Kidney (tissue), 14 donors: ENCODE data around the gene RNF180. TPM values are rescaled to one million over a fixed set of nuclear protein-coding genes. Genes with fewer than 3 reads are reported as not detected.

Experiments used
- DNase-seq, 5 donors: peaks; one replicate each; pipeline ENCODE4 v3.0.0-alpha.2; 2013 to 2020
- FAIRE-seq: peaks from 2 replicates; lab custom pipeline; 2012; peaks lifted over from hg19 to GRCh38; lab: Jason Lieb, UNC
- H3K27ac ChIP-seq, 2 donors: one replicate each; pipeline ENCODE4 v1.7.0; 2013; ENCODE audit warnings: low read depth in 2 of 2, low read length in 2 of 2, inconsistent platforms in 1 of 2
- H3K27me3 ChIP-seq: one replicate; pipeline ENCODE4 v1.7.1; 2013; ENCODE audit warnings: low read length, inconsistent platforms; ENCODE audit not compliant: control insufficient read depth, insufficient read depth
- H3K36me3 ChIP-seq, 3 donors: one replicate each; pipeline versions ENCODE4 v1.7.0 to v1.7.1; 2013; ENCODE audit warnings: low read length in 3 of 3, control low read depth in 1 of 3, inconsistent platforms in 1 of 3; ENCODE audit not compliant: insufficient read depth in 3 of 3, control insufficient read depth in 2 of 3
- H3K4me1 ChIP-seq, 3 donors: one replicate each; pipeline versions ENCODE4 v1.7.0 to v1.7.1; 2013; ENCODE audit warnings: low read length in 3 of 3, inconsistent platforms in 1 of 3, low read depth in 1 of 3; ENCODE audit not compliant: control insufficient read depth in 2 of 3, insufficient read depth in 2 of 3
- H3K4me3 ChIP-seq, 3 donors: one replicate each; pipeline versions ENCODE4 v1.7.0 to v1.8.1; 2013; ENCODE audit warnings: low read length in 3 of 3, control low read depth in 1 of 3, inconsistent platforms in 1 of 3
- H3K9ac ChIP-seq, 3 donors: one replicate each; pipeline versions ENCODE4 v1.7.0 to v1.7.1; 2013; ENCODE audit warnings: low read length in 3 of 3, control low read depth in 1 of 3, inconsistent platforms in 1 of 3
- H3K9me3 ChIP-seq, 3 donors: one replicate each; pipeline versions ENCODE4 v1.7.0 to v1.7.1; 2013; ENCODE audit warnings: low read length in 3 of 3, control low read depth in 1 of 3, inconsistent platforms in 1 of 3; ENCODE audit not compliant: control insufficient read depth in 2 of 3, insufficient read depth in 1 of 3
- intact Hi-C: fragments of 100-400 bp; cut with DNase I; formaldehyde crosslinking; loops from one replicate; pipeline ENCODE4 v1.11.1; 2022
- polyA plus RNA-seq: library from polyadenylated mRNA; stranded (reverse); fragments of 350-450 nt; fragmentation: Illumina TruSeq; extraction: RNeasy Lipid Tissue Mini Kit (QIAGEN cat#74804); gene quantifications from one replicate; pipeline ENCODE4 v1.2.3, GENCODE V29; 2014; ENCODE audit warnings: low read depth, low replicate concordance; ENCODE audit not compliant: insufficient read depth
- total RNA-seq: library from RNA; stranded (reverse); fragmentation: NEBNext Ultra II Directional; extraction: Animal tissue kit (Norgen Biotek cat#: 25700); gene quantifications from one replicate; pipeline ENCODE4 v1.2.1, GENCODE V29; 2021
- TF ChIP-seq, protein P1 (sequence below): IDR thresholded peaks from 3 replicates; pipeline ENCODE4 v1.5.1; 2012; ENCODE audit warnings: mild to moderate bottlenecking, moderate library complexity, borderline replicate concordance; ENCODE audit not compliant: insufficient read depth; ENCODE audit errors: extremely low read depth
- donor health status: control.
- donor health status: control.
- donor health status: control.
- donor health status: control.
- donor health status: control.
- donor health status: DM: yes; HTN: yes; CAD: no.
- donor health status: Normal renal cell carcinoma (clear cell type).

RNF180 gene
- total and polyA plus RNA-seq, 2 donors from 2014 or later, result 3.8 to 23.0 TPM

DNA sequence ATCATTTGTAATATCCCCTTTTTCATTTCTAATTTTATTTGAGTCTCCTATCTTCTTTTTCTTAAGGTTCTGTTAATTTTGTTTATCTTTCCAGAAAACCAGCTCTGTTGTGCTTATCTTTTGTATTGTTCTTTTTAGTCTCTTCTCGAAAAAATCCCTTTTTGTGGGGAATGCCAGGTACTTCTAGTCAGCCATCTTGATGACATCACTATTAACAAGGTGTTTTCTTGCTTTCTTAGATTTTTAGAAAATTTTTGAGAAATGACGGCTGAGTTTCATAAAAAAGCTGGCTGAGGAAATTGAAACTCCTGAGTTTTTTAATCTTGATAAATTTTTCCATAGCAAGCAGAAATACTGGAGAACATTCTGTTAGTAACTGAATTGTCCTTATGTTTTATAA, 10.7 kb downstream of the RNF180 start:
- Histone ChIP-seq H3K9me3 (no peaks in the 10 kb centered on the region), H3K36me3 (no peaks in the 10 kb centered on the region), H3K27me3 (no peaks in the 10 kb centered on the region), H3K4me1 (no peaks in the 10 kb centered on the region), H3K4me3 (no peak overlapping the region), H3K27ac (no peak overlapping the region), H3K9ac (no peak overlapping the region)
- no peak for DNase-seq
- FAIRE-seq, result no peak
- intact Hi-C loops, result no loop called here
- TF ChIP-seq, protein P1, sequence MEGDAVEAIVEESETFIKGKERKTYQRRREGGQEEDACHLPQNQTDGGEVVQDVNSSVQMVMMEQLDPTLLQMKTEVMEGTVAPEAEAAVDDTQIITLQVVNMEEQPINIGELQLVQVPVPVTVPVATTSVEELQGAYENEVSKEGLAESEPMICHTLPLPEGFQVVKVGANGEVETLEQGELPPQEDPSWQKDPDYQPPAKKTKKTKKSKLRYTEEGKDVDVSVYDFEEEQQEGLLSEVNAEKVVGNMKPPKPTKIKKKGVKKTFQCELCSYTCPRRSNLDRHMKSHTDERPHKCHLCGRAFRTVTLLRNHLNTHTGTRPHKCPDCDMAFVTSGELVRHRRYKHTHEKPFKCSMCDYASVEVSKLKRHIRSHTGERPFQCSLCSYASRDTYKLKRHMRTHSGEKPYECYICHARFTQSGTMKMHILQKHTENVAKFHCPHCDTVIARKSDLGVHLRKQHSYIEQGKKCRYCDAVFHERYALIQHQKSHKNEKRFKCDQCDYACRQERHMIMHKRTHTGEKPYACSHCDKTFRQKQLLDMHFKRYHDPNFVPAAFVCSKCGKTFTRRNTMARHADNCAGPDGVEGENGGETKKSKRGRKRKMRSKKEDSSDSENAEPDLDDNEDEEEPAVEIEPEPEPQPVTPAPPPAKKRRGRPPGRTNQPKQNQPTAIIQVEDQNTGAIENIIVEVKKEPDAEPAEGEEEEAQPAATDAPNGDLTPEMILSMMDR, result no peak

DNA sequence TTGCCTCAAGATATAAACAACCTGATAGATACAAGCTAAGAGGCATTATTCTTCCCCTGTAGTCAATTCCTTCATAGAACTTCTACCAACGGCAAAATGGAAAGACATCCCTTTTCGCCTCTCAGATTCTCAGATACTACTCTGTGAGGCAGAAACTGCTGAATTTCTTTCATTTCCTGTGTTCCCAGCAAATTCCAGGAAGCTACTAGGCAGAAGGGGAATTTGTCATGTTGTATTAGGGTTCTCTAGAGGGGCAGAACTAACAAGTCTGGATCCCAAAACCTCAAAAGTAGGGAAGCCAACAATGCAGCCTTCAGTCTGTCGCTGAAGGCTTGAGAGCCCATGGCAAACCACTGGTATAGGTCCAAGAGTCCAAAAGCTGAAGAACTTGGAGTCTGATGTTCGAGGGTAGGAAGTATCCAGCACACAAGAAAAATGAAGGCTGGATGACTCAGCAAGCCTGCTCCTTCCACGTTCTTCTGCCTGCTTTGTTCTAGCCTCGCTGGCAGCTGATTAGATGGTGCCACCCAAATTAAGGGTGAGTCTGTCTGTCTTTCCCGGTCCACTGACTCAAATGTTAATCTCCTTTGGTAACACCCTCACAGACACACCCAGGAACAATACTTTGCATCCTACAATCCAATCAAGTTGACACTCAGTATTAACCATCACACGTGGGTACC, 15.2 kb downstream of the RNF180 start:
- H3K4me3 ChIP-seq, result no peak overlapping the region
- FAIRE-seq (no peak), DNase-seq (no peak)
- no peaks in the 10 kb centered on the region for H3K4me1 ChIP-seq
- no peaks in the 10 kb centered on the region for H3K27me3 ChIP-seq
- TF ChIP-seq, protein P1, result no peak
- H3K9ac ChIP-seq, result no peak overlapping the region
- H3K27ac ChIP-seq, result peak overlapping the region in 1 of 2 donors; percentile 52
- intact Hi-C loops, result no loop called here
- H3K36me3 ChIP-seq, result no peaks in the 10 kb centered on the region
- no peaks in the 10 kb centered on the region for H3K9me3 ChIP-seq

DNA sequence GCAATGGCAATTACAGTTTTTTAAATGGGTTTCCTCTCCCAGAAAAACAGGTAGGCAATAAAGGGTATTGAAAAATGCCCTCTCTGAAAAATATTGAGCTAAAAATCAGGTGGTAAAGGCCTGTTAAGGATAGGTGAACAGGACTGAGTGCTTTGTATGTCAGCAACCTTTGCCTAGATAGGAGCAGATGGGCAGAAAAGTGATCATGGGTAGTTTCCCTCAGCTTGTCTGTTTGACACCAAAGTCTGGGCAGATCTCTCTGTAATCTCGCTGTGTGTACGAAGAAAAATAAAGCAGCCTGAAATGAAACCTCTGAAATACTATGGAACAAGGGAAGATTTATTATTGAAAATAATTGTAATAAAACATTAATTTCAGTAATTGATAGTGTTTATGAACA, 15.8 kb downstream of the RNF180 start:
- no peaks in the 10 kb centered on the region for H3K4me1 ChIP-seq
- TF ChIP-seq, protein P1, result no peak
- intact Hi-C loops, result no loop called here
- no peak overlapping the region for H3K4me3 ChIP-seq
- FAIRE-seq, result no peak
- no peaks in the 10 kb centered on the region for H3K27me3 ChIP-seq
- no peak overlapping the region for H3K9ac ChIP-seq
- DNase-seq, result no peak
- H3K27ac ChIP-seq, result peak overlapping the region in 1 of 2 donors; percentile 23
- no peaks in the 10 kb centered on the region for H3K9me3 ChIP-seq
- no peaks in the 10 kb centered on the region for H3K36me3 ChIP-seq
